Measurements from ENCODE around the gene TMEM89. TPM values are rescaled to one million over a fixed set of nuclear protein-coding genes. Genes with fewer than 3 reads are reported as not detected.

TMEM89 gene
- total and polyA plus RNA-seq, 2 of the 13 experiments (the other 11 are each of a cell fraction or from before 2014, with no cell fraction given), result 0.31 to 0.59 TPM

DNA sequence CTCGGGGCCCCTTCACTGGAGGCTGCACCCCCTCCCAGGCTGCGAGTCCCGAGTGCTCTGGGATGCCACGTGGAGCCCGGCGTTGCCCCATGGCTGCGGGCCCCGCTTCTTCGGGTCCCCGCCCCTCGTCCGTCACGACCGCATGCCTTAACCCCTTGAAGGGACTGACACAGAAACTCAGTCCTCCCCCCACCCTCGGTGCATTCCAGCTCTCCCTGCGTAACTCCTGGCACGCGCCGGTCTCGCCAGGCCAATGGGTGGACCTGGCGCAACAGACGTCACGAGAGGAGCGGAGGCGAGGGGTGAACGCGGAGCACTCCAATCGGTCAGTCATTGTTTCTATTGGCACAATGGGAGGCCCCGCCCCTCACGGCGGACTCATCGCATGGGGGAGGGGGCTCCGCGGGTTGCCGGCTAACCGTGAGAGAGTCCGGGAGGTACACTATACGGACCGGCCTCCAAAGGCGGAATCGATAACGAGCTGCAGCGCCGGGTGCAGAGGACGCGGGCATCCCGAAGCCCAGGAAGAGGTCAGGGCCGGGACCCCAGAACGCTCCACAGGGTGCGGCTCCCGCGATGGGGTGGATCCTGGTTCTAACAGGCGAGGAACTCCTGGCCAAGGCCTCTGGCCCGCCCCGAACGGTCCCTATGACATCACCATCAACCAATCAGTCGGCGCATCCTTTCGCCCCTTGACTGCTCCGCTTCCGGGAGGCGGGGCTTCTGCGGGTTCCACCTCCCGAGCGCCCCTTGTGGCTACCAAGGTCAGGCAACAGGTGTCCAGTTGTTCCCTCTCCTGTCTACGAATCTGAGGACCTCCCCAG is 42.1 kb upstream of the TMEM89 start (continued):
- TF ChIP-seq, protein P1, sequence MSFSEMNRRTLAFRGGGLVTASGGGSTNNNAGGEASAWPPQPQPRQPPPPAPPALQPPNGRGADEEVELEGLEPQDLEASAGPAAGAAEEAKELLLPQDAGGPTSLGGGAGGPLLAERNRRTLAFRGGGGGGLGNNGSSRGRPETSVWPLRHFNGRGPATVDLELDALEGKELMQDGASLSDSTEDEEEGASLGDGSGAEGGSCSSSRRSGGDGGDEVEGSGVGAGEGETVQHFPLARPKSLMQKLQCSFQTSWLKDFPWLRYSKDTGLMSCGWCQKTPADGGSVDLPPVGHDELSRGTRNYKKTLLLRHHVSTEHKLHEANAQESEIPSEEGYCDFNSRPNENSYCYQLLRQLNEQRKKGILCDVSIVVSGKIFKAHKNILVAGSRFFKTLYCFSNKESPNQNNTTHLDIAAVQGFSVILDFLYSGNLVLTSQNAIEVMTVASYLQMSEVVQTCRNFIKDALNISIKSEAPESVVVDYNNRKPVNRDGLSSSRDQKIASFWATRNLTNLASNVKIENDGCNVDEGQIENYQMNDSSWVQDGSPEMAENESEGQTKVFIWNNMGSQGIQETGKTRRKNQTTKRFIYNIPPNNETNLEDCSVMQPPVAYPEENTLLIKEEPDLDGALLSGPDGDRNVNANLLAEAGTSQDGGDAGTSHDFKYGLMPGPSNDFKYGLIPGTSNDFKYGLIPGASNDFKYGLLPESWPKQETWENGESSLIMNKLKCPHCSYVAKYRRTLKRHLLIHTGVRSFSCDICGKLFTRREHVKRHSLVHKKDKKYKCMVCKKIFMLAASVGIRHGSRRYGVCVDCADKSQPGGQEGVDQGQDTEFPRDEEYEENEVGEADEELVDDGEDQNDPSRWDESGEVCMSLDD (CRISPR knock-in tag; IDR thresholded peaks at IDR 0.05; ENCODE audit: borderline replicate concordance), result peak; percentile 76; the same call in 1 of the 2 replicates
- TF ChIP-seq HOXA3 (CRISPR knock-in tag; IDR thresholded peaks at IDR 0.05) (peak; percentile 96), PAF1 (CRISPR knock-in tag; IDR thresholded peaks at IDR 0.05) (no peak), TARDBP (CRISPR knock-in tag; IDR thresholded peaks at IDR 0.05) (peak; percentile 77), CBX1 (IDR thresholded peaks at IDR 0.05; ENCODE audit: low read depth) (no peak), ERF (CRISPR knock-in tag; IDR thresholded peaks at IDR 0.05) (no peak; the same call in 1 of the 2 replicates)

DNA sequence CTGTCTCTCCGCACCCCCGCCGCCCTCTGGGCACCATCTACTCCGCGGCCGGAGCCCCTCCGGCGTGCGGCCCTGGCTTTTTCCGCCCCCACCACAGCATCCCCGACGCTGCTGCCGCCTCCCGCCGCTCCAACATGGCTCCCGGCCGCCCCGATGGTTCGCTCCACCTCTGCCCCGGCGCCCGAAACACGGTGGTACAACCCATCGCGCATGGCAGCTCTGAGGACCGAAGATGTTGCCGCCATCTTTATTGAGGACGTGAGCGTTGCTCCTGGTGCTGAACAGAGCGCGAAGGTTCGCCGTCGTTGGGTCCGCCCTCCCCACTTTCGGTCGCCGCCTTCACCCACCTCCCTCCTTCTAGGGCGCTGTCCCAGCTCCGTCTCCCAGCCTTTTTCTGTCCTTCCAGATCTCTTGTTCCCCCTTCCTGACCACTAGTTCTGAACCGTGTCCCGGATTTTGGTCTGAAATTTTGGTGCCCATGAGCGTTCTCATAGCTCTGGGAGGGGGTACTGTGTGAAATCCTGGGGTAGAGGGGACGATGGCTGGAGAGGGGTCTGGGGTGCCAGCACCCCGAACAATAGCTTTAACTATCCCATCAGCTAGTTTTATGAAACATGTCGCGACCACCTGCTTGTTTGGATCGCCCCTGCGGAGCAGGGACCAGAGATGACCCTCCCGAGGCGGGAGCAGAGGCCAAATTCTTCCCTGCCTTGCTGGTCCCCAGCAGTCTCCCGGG is 41.4 kb upstream of the TMEM89 start, which contains the start of gene CELSR3:
CELSR3 (minus strand) TSS at position 134 of the 736 bp plus-strand sequence. CDS start 252 bp downstream, outside the sequence.
- CTCF ChIA-PET (ENCODE audit: low intra/inter-chr PET ratio, low total read pairs), result interaction anchor here (1.6 kb wide), 1 partner anchor 23 kb away, joined by 4 read pairs; the partner anchor contains the start of gene NCKIPSD
- WGBS (ENCODE audit: low lambda C conversion rate), result 32% methylated on average over 26 of the region's 52 CpGs
- H3K4me1 ChIP-seq (ENCODE audit: insufficient read depth, low read length), result peaks cover 21% of the 10 kb centered on the region
- H4K20me1 ChIP-seq (ENCODE audit: insufficient read depth, low read length), result peaks cover 6% of the 10 kb centered on the region
- peak; percentile 32 for ATAC-seq
- POLR2A ChIA-PET, result interaction anchor here (0.5 to 4.0 kb wide), 18 partner anchors 13 to 769 kb away, joined by 3 to 40 read pairs (median 4); partner anchors contain the start of genes IP6K2, NCKIPSD, PFKFB4 and SLC26A6
- DNase-seq (ENCODE audit: low spot score), result peak; percentile 69
- H3K9ac ChIP-seq (ENCODE audit: insufficient read depth, low read depth, low read length), result peak within 1 kb of the TSS; percentile 94
- in situ Hi-C loops (cut with HindIII; ENCODE audit: extremely low pct_ligation_motif_present, low pct_unique_long_range_greater_than_20kb) (no loop called here), intact Hi-C loops (cut with micrococcal nuclease; ENCODE audit: unreplicated experiment) (no loop called here)
- peaks cover 1 to 3% of the 10 kb centered on the region in 2 experiments; a peak in 2 of 5 replicates for H3K36me3 ChIP-seq (replicated peaks in 1 of 2; ENCODE audit: control insufficient read depth in 1 of 2, insufficient read depth in 2 of 2, low read length in 2 of 2)
- no peaks in the 10 kb centered on the region for H3K79me2 ChIP-seq (ENCODE audit: insufficient read depth, low read length)
- no peaks in the 10 kb centered on the region for H3K9me3 ChIP-seq (ENCODE audit: low read length)
- no TSS peak for BruUV-seq (replicated peaks)
- H3K27me3 ChIP-seq (ENCODE audit: control insufficient read depth in 1 of 2, insufficient read depth in 2 of 2, low read length in 2 of 2), result no peaks in the 10 kb centered on the region
- peak within 1 kb of the TSS; percentile 56 to 77 (median 58); a peak in 5 of 6 replicates for H3K4me3 ChIP-seq (replicated peaks in 1 of 3; ENCODE audit: insufficient read depth in 1 of 3, low read depth in 2 of 3, low read length in 3 of 3)
- H3K4me2 ChIP-seq (ENCODE audit: low read depth, low read length), result peak within 1 kb of the TSS; percentile 88
- no peak within 1 kb of the TSS for H2AFZ ChIP-seq (ENCODE audit: low read length)
- H3K27ac ChIP-seq (ENCODE audit: extremely low read length, insufficient read depth, low read length), result peak within 1 kb of the TSS; percentile 96
- no peak for FAIRE-seq
- TF ChIP-seq MBNL3 (CRISPR knock-in tag; conservative IDR thresholded peaks at IDR 0.05) (no peak), TCF7 (IDR thresholded peaks at IDR 0.05; ENCODE audit: low read depth) (no peak), ZNF713 (CRISPR knock-in tag; IDR thresholded peaks at IDR 0.05) (no peak), LCORL (IDR thresholded peaks at IDR 0.05) (no peak), LCORL (CRISPR knock-in tag; IDR thresholded peaks at IDR 0.05) (0 out of 2 replicates have a peak, but pooled peaks have one; percentile 7), HOXD1 (CRISPR knock-in tag; IDR thresholded peaks at IDR 0.05) (no peak), ZNF207 (IDR thresholded peaks at IDR 0.05; ENCODE audit: borderline replicate concordance) (no peak), MED13 (CRISPR knock-in tag; IDR thresholded peaks at IDR 0.05) (no peak)
- TF ChIP-seq, protein P2, sequence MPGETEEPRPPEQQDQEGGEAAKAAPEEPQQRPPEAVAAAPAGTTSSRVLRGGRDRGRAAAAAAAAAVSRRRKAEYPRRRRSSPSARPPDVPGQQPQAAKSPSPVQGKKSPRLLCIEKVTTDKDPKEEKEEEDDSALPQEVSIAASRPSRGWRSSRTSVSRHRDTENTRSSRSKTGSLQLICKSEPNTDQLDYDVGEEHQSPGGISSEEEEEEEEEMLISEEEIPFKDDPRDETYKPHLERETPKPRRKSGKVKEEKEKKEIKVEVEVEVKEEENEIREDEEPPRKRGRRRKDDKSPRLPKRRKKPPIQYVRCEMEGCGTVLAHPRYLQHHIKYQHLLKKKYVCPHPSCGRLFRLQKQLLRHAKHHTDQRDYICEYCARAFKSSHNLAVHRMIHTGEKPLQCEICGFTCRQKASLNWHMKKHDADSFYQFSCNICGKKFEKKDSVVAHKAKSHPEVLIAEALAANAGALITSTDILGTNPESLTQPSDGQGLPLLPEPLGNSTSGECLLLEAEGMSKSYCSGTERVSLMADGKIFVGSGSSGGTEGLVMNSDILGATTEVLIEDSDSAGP (CRISPR knock-in tag; IDR thresholded peaks at IDR 0.05; ENCODE audit: borderline replicate concordance), result no peak
- TF ChIP-seq, protein P3, sequence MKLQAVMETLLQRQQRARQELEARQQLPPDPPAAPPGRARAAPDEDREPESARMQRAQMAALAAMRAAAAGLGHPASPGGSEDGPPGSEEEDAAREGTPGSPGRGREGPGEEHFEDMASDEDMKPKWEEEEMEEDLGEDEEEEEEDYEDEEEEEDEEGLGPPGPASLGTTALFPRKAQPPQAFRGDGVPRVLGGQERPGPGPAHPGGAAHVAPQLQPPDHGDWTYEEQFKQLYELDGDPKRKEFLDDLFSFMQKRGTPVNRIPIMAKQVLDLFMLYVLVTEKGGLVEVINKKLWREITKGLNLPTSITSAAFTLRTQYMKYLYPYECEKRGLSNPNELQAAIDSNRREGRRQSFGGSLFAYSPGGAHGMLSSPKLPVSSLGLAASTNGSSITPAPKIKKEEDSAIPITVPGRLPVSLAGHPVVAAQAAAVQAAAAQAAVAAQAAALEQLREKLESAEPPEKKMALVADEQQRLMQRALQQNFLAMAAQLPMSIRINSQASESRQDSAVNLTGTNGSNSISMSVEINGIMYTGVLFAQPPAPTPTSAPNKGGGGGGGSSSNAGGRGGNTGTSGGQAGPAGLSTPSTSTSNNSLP (IDR thresholded peaks at IDR 0.05; ENCODE audit: low read depth, low read length), result no peak
